WTC11 (cell line): ENCODE measurements around the gene ADAM8. TPM values are rescaled to one million over a fixed set of nuclear protein-coding genes. Genes with fewer than 3 reads are reported as not detected.

Experiments used
- ATAC-seq: fragments of 200-7000 bp; cut with Tn5 transposase; 2 replicates; pipeline ENCODE4 v1.10.0; 2021; ENCODE audit warnings: mild to moderate bottlenecking, moderate library complexity
- CTCF ChIA-PET: fragments of 300-600 bp; sonication (Branson Sonifier 250); formaldehyde crosslinking; loops from one replicate; lab custom pipeline; 2021; ENCODE audit warnings: antibody characterized with exemption; lab: Charles Lee
- POLR2A ChIA-PET: fragments of 350-600 bp; sonication (Branson Sonifier 250); formaldehyde crosslinking; loops from one replicate; lab custom pipeline; 2021; ENCODE audit warnings: antibody characterized with exemption; lab: Charles Lee
- DNase-seq: peaks from one replicate; pipeline ENCODE4 v3.0.0; 2021; ENCODE audit warnings: low spot score
- H3K27ac Mint-ChIP-seq: 2 replicates; pipeline ENCODE4 v1.8.0; 2021; ENCODE audit warnings: mixed read lengths
- H3K27me3 Mint-ChIP-seq: 2 replicates; pipeline ENCODE4 v1.8.0; 2021; ENCODE audit warnings: low read depth, mild to moderate bottlenecking, moderate library complexity, mixed read lengths
- H3K36me3 Mint-ChIP-seq: 2 replicates; pipeline ENCODE4 v1.8.0; 2021; ENCODE audit warnings: mixed read lengths
- H3K4me1 Mint-ChIP-seq: 2 replicates; pipeline ENCODE4 v1.8.0; 2022; ENCODE audit warnings: mixed read lengths
- H3K4me3 Mint-ChIP-seq: 2 replicates; pipeline ENCODE4 v1.8.0; 2021; ENCODE audit warnings: mild to moderate bottlenecking, moderate library complexity, mixed read lengths
- H3K9me3 Mint-ChIP-seq: 2 replicates; pipeline ENCODE4 v1.8.0; 2021; ENCODE audit warnings: mixed read lengths
- ATF3 ChIP-seq: sonication (generic); formaldehyde crosslinking; conservative IDR thresholded peaks from 2 replicates; pipeline ENCODE4 v1.8.1; 2022; ENCODE audit warnings: mild to moderate bottlenecking, missing genetic modification reagents
- ATF6 ChIP-seq: sonication (generic); formaldehyde crosslinking; IDR thresholded peaks from 2 replicates; pipeline ENCODE4 v1.8.1; 2023; ENCODE audit warnings: mild to moderate bottlenecking, missing genetic modification reagents
- CTCF ChIP-seq: fragments of 200-600 bp; IDR thresholded peaks from 2 replicates; pipeline ENCODE4 v1.8.0; 2022; ENCODE audit warnings: antibody characterized with exemption
- FOXK1 ChIP-seq: sonication (generic); formaldehyde crosslinking; IDR thresholded peaks from 2 replicates; pipeline ENCODE4 v1.8.0; 2022; ENCODE audit warnings: mild to moderate bottlenecking, moderate library complexity, missing genetic modification reagents
- GABPB1 ChIP-seq: sonication (generic); formaldehyde crosslinking; IDR thresholded peaks from 2 replicates; pipeline ENCODE4 v1.8.1; 2023; ENCODE audit warnings: mild to moderate bottlenecking, missing genetic modification reagents
- IRF1 ChIP-seq: sonication (generic); formaldehyde crosslinking; IDR thresholded peaks from 2 replicates; pipeline ENCODE4 v1.8.0; 2023; ENCODE audit warnings: missing genetic modification reagents
- JUN ChIP-seq: sonication (generic); formaldehyde crosslinking; IDR thresholded peaks from 2 replicates; pipeline ENCODE4 v1.8.0; 2023; ENCODE audit warnings: mild to moderate bottlenecking, missing genetic modification reagents
- NR2C2 ChIP-seq: sonication (generic); formaldehyde crosslinking; IDR thresholded peaks from 2 replicates; pipeline ENCODE4 v1.8.0; 2022; ENCODE audit warnings: mild to moderate bottlenecking, missing genetic modification reagents
- OVOL2 ChIP-seq: fragments of 250-450 bp; sonication (Bioruptor Pico); IDR thresholded peaks from 2 replicates; pipeline ENCODE4 v1.9.0; 2021; ENCODE audit warnings: mild to moderate bottlenecking, borderline replicate concordance
- PRRX2 ChIP-seq: fragments of 250-450 bp; sonication (Bioruptor Pico); IDR thresholded peaks from 2 replicates; pipeline ENCODE4 v1.8.0; 2021; ENCODE audit warnings: mild to moderate bottlenecking
- RORB ChIP-seq: fragments of 250-450 bp; sonication (Bioruptor Pico); IDR thresholded peaks from 2 replicates; pipeline ENCODE4 v1.9.0; 2021; ENCODE audit warnings: mild to moderate bottlenecking
- SMAD3 ChIP-seq: sonication (generic); formaldehyde crosslinking; IDR thresholded peaks from 2 replicates; pipeline ENCODE4 v1.8.0; 2022; ENCODE audit warnings: missing genetic modification reagents, mild to moderate bottlenecking, borderline replicate concordance
- TP53 ChIP-seq: sonication (generic); formaldehyde crosslinking; IDR thresholded peaks from 2 replicates; pipeline ENCODE4 v1.8.1; 2023; ENCODE audit warnings: mild to moderate bottlenecking, missing genetic modification reagents
- USF1 ChIP-seq: sonication (generic); formaldehyde crosslinking; IDR thresholded peaks from 2 replicates; pipeline ENCODE4 v1.8.0; 2022; ENCODE audit warnings: mild to moderate bottlenecking, missing genetic modification reagents
- ZMAT4 ChIP-seq: fragments of 250-450 bp; sonication (Bioruptor Pico); IDR thresholded peaks from 2 replicates; pipeline ENCODE4 v1.9.0; 2021; ENCODE audit warnings: mild to moderate bottlenecking
- ZNF138 ChIP-seq: sonication (generic); formaldehyde crosslinking; conservative IDR thresholded peaks from 2 replicates; pipeline ENCODE4 v1.8.1; 2022; ENCODE audit warnings: mild to moderate bottlenecking, moderate library complexity, missing genetic modification reagents
- ZNF512 ChIP-seq: sonication (generic); formaldehyde crosslinking; IDR thresholded peaks from 2 replicates; pipeline ENCODE4 v1.8.1; 2022; ENCODE audit warnings: missing genetic modification reagents, borderline replicate concordance
- ZNF532 ChIP-seq: fragments of 250-450 bp; sonication (Bioruptor Pico); IDR thresholded peaks from 2 replicates; pipeline ENCODE4 v1.9.0; 2021; ENCODE audit warnings: mild to moderate bottlenecking, borderline replicate concordance
- total RNA-seq: library from RNA; stranded (reverse); gene quantifications from 3 replicates; pipeline ENCODE4 v1.2.3, GENCODE V29; 2021

The ADAM8 gene
- total RNA-seq, 1 experiment from 2014 or later, result 7.2 TPM

GRCh38 chr10:133215586-133215985 is 61.1 kb downstream of the ADAM8 start (continued):
- no peak for TF ChIP-seq ZNF532 (CRISPR knock-in tag)
- no peak for TF ChIP-seq ZNF512 (CRISPR knock-in tag)
- TF ChIP-seq CTCF, result no peak
- TF ChIP-seq TP53 (CRISPR knock-in tag), result no peak
- no peak for TF ChIP-seq SMAD3 (CRISPR knock-in tag)
- TF ChIP-seq ATF3 (CRISPR knock-in tag), result no peak
- no peak for TF ChIP-seq ATF6 (CRISPR knock-in tag)
- no peak for TF ChIP-seq FOXK1 (CRISPR knock-in tag)
- TF ChIP-seq IRF1 (CRISPR knock-in tag), result no peak
- TF ChIP-seq NR2C2 (CRISPR knock-in tag), result no peak

- no peaks in the 10 kb centered on the region for H3K27me3 Mint-ChIP-seq
- H3K4me1 Mint-ChIP-seq, result peaks cover 3% of the 10 kb centered on the region; the same call in 1 of the 2 replicates
- H3K4me3 Mint-ChIP-seq, result no peak overlapping the region
- no peaks in the 10 kb centered on the region for H3K9me3 Mint-ChIP-seq
- H3K36me3 Mint-ChIP-seq, result peaks cover 13% of the 10 kb centered on the region
- POLR2A ChIA-PET, result no interaction called here
- no peak for DNase-seq
- H3K27ac Mint-ChIP-seq, result no peak overlapping the region
- no peak for ATAC-seq
- CTCF ChIA-PET, result interaction anchor here (1.0 to 1.7 kb wide), 6 partner anchors 12 to 75 kb away, joined by 3 to 8 read pairs (median 4); no protein-coding TSS in a partner anchor
- TF ChIP-seq GABPB1 (CRISPR knock-in tag) (no peak), PRRX2 (CRISPR knock-in tag) (no peak), JUN (CRISPR knock-in tag) (no peak), USF1 (CRISPR knock-in tag) (no peak), RORB (CRISPR knock-in tag) (no peak), OVOL2 (CRISPR knock-in tag) (no peak), ZNF138 (no peak), CTCF (no peak), ZMAT4 (no peak)
Measured at GRCh38 chr10:133214468-133215410, 61.9 kb downstream of the ADAM8 start.
